IPS-NIHi11 (cell line): Measurements from ENCODE around the gene STAT6.

Source experiments
- DNase-seq: peaks from one replicate; pipeline ENCODE4 v3.0.0; 2012; ENCODE audit warnings: mixed read lengths, low spot score

The STAT6 gene

DNA sequence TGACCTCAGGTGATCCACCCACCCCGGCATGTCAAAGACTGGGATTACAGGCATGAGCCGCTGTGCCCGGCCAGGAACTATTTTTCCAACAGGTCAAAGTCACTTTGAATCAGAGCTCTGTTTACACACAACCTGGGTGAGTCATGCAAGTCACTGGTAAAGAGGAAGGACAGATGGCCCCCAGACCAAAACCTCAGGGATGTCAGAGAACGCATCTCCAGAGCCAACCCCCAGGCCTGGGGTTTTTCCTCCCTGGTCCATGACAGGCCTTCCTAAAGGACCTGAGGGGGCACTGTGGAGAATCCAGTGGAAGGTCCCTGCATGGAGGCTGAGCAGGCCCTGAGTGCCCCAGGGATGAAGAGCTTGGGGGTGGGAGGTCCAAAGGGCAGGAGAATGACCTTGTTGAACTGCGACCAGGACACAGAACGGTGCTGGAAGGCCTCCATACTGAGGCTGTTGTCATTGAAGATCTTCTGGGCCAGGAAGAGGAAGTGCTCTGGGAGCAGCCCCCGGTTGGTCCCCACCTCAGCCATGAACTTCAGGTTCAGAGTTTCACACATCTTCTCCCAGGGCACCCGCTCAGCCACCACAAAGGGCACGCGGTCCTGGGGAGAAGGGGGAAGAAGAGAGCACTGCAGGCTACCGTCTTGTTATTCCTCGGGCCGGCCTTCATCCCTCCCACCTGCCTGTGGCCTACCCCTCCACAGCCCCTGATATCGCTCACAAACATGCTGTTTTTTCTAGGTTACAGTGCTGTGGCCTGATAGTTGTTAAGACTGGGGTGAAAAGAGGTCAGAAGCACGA lies 9.1 kb downstream of the STAT6 start:
- peak; percentile 10 for DNase-seq

DNA sequence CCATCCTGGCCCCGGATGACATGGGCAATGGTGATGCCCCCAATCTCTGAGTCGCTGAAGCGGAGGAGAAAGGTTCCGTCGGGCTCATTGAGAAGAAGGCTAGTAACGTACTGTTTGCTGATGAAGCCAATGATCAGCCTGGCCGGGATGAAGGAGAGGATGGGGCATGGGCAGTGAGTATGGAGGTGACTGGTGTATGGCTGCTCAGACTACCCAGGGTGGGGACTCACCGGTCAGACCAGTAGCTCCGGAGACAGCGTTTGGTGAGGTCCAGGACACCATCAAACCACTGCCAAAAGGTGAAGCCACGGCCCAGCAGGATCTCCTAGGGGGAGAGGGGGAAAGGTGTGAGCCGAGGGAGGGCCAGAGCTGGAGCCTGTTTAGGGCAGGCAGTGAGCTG lies 11.4 kb downstream of the STAT6 start:
- DNase-seq, result peak; percentile 3

DNA sequence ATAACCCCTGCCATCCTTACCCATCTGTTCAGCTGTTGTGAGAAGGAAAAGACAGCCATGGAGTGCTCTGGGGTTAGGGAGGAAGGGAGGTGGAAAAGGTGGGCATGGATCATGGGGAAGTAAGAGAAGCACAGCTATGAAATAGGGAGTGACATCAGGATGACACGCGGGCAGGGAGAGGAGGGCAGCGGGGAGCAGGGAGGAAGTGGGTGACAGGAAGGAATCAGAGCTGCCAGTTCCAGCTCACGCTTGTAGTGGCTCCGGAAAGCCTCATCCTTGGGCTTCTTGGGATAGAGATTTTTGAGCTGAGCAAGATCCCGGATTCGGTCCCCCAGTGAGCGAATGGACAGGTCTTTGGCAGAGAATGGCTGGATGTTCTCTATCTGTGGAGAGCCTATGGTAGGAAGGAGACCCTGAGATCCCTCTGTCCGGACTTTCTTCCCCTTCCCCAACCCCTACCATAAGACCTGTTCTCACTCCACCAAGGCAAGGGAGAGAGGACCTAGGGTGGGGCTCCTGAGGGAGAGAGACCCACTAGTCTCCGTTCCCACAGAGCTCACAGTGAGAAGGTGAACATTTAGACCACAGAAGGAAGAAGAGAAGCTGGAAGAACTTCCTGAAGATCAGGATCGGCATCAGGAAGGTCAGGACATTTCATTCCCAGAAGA lies 12.0 kb downstream of the STAT6 start:
- DNase-seq, result no peak

DNA sequence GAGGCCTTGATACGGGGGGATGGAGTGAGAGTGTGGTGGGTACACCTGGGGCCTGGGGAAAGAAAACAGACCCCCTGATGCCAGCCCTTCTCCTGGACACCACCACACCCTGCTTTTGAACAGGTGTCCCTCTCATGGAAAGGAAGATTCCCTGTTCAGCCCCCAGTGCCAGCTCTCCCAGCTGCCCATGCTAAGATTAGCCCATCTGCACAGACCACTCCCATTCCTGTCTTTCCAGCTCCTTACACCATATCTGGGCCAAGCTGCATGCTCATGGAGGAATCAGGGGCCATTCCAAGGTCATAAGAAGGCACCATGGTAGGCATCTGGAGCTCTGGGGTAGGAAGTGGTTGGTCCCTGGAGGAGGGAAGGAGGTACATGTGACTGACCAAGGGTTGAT lies 12.6 kb downstream of the STAT6 start:
- DNase-seq, result no peak

DNA sequence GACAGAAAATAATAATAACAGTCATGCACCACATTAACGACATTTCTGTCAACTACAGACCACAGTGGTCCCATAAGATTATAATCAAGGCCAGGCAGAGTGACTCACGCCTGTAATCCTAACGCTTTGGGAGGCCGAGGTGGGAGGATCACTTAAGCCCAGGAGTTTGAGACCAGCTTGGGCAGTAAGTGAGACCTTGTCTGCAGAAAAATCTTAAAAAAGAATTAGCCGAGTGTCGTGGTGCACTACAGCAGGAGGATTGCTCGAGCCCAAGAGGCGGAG lies 13.7 kb downstream of the STAT6 start:
- DNase-seq, result no peak

DNA sequence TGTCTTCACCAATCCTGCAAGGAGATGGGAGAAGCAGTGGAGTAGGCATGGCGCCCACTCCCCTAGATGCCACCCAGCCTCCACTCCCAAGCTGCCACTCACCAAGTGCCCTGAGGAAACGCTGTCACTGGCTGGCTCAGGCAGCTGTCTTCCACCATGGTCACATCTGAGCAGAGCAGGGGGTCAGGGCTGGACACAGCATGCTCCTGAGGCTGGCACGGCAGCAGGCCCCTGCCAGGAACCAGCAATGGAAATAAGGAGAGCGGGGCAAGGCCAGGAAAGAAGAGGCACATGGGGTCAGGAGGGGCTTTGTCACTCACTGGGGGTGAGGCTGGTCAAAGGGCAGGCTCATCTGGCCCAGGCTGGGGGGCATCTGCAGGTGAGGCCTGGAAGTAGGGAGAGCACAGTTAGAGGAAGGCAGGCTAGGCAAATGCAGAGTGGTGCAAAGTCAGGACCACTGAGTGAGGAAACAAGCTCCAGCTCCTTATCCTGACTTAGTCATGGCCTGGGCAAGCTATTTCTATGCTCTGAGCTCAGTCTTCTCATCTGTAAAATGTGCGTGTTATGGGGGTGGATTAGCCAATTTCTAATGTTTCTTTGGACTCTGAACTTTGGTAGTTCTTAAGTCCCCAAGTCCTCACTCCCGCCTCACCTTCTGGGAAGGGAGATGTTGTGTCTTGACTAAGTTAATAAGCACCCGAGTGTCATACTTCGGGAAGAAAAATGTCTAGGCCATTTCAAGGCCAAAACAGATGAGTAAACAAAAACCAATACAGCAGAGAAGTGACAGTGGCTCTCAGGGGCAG lies 14.2 kb downstream of the STAT6 start:
- DNase-seq, result peak; percentile 2

DNA sequence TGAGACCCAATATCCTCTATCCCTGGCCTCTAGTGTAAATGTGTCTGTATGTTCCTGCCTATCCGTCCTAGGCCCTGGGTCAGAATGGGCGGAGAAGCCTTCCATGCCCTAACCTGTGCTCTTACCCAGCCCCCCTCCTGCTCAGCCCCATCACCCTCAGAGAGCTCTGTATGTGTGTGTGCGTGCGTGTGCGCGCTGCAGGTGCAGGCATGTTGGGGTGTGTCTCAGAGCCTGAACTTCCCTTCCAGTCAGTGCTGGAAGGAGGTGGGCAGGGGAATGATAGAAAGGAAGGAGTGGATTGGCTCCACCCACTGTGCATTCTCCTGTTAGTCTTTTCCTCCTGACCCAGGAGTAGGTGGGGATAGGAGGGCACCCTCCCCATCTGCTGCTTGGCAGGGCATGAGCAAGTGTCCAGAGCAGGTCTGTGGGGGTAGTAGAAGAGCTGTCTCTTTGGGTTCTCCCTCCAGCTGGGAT lies 15.0 kb downstream of the STAT6 start:
- peak; percentile 16 for DNase-seq

DNA sequence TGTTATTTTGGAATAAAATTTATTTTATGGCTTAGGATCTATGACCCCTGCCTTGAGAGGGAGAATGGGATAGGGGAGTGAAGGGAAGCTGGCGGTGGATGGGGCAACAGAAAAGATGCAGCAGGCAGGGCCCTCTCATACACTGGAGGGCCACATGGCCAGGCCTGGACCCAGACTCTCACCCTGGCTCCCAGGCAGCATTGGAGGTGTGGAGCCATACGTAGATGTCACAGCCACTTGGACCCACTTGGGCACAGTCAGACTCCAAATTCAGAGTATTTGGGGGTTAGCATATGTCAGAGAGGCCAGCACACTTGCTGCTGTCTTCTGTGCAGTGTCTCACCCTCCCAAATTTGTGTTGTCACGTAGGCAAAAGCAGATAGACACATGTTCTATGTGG lies 15.7 kb downstream of the STAT6 start:
- DNase-seq, result no peak

DNA sequence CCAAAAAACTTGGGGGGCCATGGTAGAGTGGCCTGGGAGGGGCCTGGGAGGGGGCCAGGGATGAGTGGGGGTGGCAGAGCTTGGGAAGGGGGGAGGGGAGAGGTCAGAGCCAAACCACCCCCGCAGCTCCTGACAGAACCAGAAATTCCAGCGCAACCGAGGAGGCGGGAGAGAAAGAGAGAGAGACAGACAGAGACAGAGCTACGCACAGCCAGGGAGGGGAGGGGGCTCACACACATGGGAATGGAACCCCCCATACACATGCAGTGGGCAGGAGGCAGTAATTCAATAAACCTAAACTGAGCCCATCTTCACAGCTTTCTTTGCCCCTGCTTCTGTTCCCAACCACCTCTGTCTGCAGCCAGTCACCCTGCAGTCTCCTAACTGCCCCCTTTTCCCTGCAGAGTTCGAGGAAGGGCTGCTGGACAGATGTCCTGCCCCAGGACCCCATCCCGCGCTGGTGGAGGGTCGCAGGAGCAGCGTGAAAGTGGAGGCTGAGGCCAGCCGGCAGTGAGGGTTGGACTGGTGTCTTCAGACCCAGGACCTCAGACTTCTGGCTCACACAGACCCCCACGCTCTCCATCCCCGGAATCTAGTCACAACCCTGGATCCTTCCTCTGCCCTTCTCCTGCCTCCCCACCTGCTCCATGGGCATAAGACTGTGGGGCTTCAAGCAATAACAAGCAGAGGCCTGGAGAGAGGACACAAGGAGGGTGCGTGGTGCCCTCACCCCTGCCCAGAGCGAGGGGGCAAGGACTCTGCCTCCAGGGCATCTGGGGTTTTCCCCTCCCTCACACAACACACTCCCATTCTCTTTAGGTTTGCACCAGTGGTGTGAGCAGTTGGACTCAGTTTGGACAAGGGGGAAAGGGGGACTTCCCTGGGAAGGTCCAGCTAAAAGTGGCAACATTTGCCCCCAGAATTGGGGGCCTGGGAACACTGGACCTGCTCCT lies 16.7 kb downstream of the STAT6 start:
- DNase-seq, result no peak

DNA sequence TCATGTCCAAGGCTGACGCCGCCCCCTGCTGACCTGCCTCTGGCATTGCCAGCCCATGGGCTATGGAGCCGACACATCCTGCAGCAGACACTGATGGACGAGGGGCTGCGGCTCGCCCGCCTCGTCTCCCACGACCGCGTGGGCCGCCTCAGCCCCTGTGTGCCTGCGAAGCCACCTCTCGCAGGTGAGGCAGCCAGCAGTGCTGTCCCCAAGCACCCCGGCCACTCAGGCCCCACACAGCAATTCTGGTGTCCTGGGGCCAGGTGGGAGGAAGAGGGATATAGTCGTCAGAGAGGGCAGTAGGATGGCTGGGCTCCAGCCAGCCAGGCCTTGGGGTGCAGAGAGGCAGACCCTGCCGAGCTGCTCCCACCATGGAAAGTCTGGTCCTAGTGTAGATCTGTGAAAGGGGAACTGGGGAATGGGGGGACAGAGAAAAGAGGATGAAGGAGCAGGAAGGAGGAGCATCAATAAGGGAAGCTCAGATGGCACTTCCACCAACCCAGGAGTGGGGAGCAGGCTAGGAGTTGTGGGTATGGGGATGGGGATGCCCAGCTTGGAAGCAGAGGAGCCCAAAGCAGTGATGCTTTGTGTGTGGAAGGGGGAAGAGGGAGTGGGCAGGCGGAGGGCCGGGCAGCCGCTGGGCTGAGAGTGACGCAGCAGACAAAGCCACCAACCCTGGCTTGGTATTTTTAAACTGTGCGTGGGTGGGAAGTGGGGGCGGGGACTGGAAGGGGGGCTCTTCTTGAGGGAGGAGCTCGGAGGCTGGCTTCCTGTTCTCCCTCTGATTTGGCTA lies 17.6 kb downstream of the STAT6 start:
- peak; percentile 89 for DNase-seq

DNA sequence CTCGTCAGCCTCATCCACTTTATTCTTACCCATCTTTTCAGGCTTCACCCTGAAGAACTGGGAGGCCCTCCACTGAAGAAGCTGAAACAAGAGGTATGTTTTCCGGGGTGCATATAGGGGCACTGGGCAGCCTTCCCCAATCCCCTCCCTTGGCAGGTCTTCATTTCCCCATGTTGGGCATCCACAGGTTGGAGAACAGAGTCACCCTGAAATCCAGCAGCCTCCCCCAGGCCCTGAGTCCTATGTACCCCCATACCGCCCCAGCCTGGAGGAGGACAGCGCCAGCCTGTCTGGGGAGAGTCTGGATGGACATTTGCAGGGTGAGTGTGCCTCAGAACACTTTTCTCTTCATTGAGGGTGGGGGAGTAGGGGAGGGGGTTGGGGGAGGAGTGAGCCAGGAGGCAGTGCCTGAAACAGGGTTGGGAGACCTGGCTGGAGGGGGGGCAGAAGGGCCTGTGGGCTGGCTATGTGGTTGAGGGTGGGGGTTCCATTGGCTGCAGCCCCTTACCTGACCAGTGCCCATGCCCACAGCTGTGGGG lies 18.2 kb downstream of the STAT6 start:
- DNase-seq, result no peak

DNA sequence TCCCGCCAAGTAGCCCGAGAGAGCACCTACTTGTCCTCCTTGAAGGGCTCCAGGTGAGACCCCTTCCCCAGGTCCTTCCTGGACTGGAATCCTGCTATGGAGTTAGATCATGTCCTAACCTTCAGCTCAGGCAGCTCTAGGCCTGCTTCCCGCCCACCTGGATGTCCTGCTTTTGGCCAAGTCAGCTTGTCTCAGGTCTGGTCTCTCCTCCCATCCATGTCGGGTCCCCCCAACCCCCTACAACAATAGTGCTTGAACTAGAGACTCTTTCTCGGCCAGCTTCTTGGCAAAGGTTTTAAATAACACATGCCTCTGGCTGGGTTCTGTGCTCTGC lies 18.7 kb downstream of the STAT6 start:
- DNase-seq, result no peak

DNA sequence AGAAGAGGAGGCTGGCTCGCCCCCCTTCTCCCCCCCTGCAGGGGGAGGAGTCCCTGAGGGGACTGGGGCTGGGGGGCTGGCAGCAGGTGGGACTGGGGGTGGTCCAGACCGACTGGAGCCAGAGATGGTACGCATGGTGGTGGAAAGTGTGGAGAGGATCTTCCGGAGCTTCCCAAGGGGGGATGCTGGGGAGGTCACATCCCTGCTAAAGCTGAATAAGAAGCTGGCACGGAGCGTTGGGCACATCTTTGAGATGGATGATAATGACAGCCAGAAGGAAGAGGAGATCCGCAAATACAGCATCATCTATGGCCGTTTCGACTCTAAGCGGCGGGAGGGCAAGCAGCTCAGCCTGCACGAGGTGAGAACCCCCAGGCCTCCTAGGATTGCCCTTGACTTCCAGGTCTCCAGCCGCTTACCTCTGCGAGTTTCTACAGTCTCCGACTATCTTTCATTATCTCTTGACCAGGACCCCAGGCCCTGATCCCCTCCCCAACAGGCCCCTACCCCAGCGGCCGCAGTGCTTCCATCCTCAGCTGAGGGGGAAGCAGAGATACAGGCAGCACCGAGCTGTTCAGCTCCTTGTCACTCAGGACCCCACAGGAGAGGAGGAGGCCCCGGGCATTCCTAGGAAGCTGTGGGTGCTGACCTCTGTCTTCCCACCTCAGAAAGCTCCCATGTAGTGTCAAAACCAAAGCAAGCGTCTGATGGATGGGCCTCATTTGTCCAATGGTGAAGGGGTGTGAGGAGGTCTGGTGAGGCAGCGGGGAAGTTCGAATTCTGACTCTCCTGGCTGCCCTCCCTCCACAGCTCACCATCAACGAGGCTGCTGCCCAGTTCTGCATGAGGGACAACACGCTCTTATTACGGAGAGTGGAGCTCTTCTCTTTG lies 19.3 kb downstream of the STAT6 start:
- DNase-seq, result no peak

DNA sequence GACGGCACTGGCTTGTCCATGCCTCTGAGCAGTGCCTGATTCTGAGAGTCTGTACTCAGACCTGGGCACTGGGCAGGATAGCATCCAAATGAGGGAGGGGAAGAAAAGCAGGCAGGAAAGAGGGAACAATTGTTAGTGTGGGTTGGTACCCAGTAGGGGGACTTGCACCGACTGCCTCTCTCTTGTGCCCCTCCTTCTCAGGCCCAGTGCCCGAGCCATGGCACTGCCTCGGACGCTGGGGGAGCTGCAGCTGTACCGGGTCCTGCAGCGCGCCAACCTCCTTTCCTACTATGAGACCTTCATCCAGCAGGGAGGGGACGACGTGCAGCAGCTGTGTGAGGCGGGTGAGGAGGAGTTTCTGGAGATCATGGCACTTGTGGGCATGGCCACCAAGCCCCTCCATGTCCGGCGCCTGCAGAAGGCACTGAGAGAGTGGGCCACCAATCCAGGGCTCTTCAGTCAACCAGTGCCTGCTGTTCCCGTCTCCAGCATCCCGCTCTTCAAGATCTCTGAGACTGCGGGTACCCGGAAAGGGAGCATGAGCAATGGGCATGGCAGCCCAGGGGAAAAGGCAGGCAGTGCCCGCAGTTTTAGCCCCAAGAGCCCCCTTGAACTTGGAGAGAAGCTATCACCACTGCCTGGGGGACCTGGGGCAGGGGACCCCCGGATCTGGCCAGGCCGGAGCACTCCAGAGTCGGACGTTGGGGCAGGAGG lies 20.1 kb downstream of the STAT6 start:
- no peak for DNase-seq

DNA sequence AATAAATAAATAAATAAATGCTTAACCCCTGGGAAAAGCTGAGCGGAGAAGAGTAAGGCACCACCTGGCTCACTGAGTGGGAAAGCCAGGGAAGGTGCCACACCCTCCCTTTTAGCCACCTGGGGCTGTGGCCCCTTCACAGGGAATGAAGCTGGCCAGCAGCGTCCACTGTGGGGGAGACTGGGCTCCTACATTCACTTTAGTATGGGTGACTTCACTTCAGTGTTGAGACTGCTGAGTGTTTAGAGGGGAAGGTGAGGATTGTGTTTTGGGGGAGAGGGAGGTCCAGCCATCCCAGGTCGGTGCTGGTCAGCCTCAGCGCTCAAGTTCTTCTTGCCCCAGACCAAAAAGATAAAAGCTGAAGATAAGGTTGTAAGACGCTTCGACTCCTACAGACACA lies 20.7 kb downstream of the STAT6 start:
- DNase-seq, result no peak

DNA sequence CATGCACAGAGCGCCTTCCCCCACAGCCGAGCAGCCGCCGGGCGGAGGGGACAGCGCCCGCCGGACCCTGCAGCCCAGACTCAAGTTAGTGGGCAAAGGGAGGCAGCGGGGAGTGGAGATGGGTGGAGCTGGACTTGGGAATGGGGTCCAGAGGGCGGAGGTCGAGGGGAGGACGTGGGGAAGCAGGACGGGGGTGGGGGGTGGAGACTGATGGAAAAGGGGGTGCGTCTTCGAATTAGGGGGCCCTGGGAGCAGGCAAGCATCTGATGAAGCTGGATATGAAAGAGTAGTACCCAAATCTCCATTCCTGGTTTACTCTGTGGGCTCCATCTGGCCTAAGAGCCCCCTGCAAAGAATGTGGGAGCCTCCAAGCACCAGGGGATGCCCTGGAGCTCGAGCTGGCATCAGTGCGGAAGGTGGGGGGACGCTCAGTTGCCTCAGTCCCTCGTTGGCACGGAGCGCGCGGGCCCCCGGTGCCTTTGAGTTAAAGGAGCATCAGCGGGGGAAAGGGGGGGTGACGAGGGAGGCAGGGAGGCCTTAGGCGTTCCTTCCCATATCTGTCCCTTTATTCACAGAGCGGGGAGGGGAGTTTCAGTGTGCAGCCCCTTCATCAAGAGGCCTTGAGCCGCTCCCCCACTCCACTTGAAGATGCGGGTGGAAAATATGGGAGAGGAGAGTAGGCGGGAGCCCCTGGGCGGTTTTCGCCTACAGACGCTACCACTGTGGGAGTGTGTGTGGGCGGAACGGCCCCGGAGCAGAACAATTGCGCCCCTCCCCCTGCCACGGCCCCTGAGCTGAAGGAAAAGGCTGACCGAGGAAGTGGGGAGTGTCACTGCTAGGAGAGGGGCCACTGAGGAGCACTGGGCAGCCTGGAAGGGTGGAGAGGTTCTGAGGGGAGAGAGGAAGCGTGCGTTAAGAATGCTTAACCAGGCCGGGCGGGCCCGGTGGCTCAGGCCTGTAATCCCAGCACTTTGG lies 21.6 kb downstream of the STAT6 start:
- DNase-seq, result no peak

DNA sequence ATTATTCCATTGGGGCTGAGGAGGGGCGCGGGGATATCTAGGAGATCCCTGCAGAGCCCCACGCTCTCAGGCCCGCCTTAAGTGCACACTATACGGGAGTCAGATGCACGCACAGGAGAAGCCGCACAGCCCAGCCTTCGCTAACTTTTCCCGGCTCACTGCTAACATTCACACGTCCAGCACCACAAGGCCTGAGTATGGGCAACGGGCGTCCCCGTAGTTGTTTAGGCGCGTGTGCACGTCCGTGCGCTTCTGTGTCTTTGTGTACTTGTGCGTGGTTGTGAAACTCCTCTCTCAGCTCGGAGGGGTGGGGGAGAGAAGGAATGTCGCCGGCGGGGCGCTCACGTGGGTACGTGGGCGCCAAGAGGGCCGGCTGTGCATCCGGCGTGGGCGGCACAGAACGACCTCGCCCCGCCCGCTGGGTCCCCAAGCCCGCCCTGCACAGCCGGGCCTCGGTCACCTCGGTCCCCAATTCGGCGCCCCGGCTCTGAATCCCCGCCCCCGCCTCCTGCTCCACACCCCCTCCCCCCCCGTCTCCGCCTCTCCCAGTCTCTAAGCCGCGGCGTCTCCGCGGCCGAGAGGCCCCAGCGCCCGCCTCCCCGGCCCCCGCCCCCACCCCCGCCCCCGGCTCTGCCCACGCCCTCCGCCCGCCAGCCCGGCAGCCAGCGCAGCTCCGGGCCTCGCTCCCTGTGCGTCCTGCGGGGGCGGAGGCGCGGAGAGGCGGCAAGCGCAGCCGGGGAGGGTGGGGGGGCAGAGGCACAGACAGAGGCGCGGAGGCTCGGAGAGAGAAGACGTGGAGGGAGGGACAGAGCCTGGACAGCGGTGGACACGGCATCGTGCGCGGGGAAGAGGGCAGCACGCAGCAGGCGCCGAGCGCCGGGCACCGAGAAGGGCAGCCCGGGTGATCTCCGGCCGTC lies 22.6 kb downstream of the STAT6 start, which contains the start of gene NAB2:
TSS of gene NAB2 (plus strand) at position 761 of the 917 bp plus-strand sequence. CDS start 158 bp downstream, outside the sequence.
- peak; percentile 87 for DNase-seq
